Ovary (tissue), 9 donors: ENCODE data around the gene MARK3. TPM values are rescaled to one million over a fixed set of nuclear protein-coding genes. Genes with fewer than 3 reads are reported as not detected.

ENCODE experiments used
- DNase-seq, 5 donors: peaks; one replicate each; pipeline ENCODE4 v3.0.0-alpha.2; 2019 to 2020
- H3K27ac ChIP-seq, 2 donors: fragments of 200-600 bp; one replicate each; pipeline versions ENCODE4 v1.5.1 to v1.8.0; 2019 to 2022
- H3K27me3 ChIP-seq: fragments of 200-600 bp; one replicate; pipeline ENCODE4 v1.8.0; 2022
- H3K36me3 ChIP-seq: fragments of 200-600 bp; sonication (generic); one replicate; pipeline ENCODE4 v1.5.1; 2019
- H3K4me1 ChIP-seq: one replicate; pipeline ENCODE4 v1.8.1; 2013; ENCODE audit warnings: mild to moderate bottlenecking, moderate library complexity; ENCODE audit not compliant: insufficient read depth
- H3K4me3 ChIP-seq: fragments of 200-600 bp; sonication (generic); one replicate; pipeline ENCODE4 v1.5.1; 2017
- H3K9me3 ChIP-seq, 2 donors: fragments of 200-600 bp in 1 of 2; sonication (generic) in 1 of 2; one replicate each; pipeline versions ENCODE4 v1.5.1 to v1.8.1; 2013 to 2019; ENCODE audit warnings: mild to moderate bottlenecking in 1 of 2, moderate library complexity in 1 of 2
- EP300 ChIP-seq: sonication (generic); formaldehyde crosslinking; IDR thresholded peaks from one replicate; pipeline ENCODE4 v1.6.1; 2017; ENCODE audit warnings: antibody characterized with exemption
- POLR2A ChIP-seq: fragments of 450-650 bp; IDR thresholded peaks from one replicate; pipeline ENCODE4 v1.6.1; 2017; ENCODE audit warnings: antibody characterized with exemption, mild to moderate bottlenecking, moderate library complexity
- whole genome bisulfite sequencing, 3 donors: extraction: QIAGEN DNeasy Blood & Tissue Kit in 1 of 3; methylation state at CpG; one replicate each; pipeline versions ENCODE4 v1.1.5 to v1.1.7; 2013 to 2017; 5-methylcytosine and 5-hydroxymethylcytosine counted together
- intact Hi-C, 4 donors: fragments of 100-400 bp; cut with DNase I; formaldehyde crosslinking; loops; one replicate each; pipeline versions ENCODE4 v1.11.0 to v1.15.1; 2022 to 2023
- polyA plus RNA-seq, 2 donors: library from polyadenylated mRNA; stranded (reverse); fragments of 200-250 nt in 1 of 2; fragments of 350-450 nt in 1 of 2; fragmentation: Illumina TruSeq in 1 of 2; extraction: RNeasy Lipid Tissue Mini Kit (QIAGEN cat#74804) in 1 of 2; gene quantifications; one replicate each; pipeline ENCODE4 v1.2.3, GENCODE V29; 2013 to 2014
- total RNA-seq, 7 donors: library from RNA; depleted of rRNA in 2 of 7; stranded (reverse); fragments of >200 nt in 2 of 7; fragmentation: NEBNext Ultra II Directional in 3 of 7; extraction: Animal tissue kit (Norgen Biotek cat#: 25700) in 3 of 7; gene quantifications; one replicate each; pipeline versions ENCODE4 v1.1.0 to v1.2.4, GENCODE V29; 2016 to 2023
- TF ChIP-seq, protein P1 (sequence below), 3 donors: fragments of 450-650 bp in 2 of 3; fragments of 200-600 bp in 1 of 3; IDR thresholded peaks; one replicate each; pipeline versions ENCODE4 v1.5.1 to v1.8.0; 2016 to 2022; ENCODE audit warnings: antibody characterized with exemption in 3 of 3, mild to moderate bottlenecking in 1 of 3
- donor health status: DM: no; HTN: no; CAD: no; lungs with moderate emphysema.
- donor health status: DM: no; HTN: no; CAD: no.
- donor health status: Bipolar disorder and iron deficiency.
- donor health status: DM: yes; HTN: yes; CAD: no.
- donor health status: DM: no; HTN: no; CAD: no.
- donor health status: DM: yes; HTN: yes; CAD: no.

MARK3 gene
- total and polyA plus RNA-seq, 9 donors, result 46.4 to 110 (median 71.1) TPM

DNA sequence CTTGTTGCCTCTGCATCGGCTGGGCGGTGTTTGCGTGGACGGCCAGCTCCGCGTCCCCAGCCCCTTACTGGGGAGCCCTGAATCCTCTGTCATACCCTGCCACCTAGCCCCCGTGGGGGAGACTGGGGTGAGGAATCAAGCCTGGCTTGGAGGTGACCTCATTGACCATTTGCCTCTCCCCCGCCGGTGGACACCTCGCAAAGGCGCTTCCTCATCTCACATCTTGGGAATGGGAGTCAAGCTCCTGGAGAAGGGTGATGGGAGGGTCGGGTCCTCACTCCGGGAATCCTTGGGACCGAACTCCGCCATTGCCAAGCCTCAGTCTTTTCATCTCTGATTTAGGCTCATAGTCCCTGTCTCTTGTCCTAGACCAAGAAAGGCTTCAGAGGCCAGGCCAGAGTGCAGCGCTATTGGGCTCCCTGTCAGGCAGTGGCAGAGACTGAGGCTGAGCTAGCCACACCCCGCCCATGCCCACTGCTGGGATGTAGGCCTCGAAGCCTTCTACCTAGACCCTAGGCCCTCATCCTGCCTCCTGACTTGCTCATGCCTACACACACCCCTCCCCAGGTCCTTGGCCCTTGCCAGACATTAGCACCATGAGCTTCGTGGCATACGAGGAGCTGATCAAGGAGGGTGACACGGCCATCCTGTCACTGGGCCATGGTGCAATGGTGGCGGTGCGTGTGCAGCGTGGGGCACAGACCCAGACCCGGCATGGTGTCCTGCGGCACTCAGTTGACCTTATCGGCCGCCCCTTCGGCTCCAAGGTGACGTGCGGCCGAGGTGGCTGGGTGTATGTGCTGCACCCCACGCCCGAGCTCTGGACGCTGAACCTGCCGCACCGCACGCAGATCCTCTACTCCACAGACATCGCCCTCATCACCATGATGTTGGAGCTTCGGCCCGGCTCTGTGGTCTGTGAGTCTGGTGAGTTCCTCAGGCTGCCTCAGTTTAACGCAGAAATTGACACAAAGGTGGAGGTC lies 144.5 kb downstream of the MARK3 start:
- peak overlapping the region; percentile 94 for H3K4me3 ChIP-seq
- intact Hi-C loops, result no loop called here
- peak in 2 of 5 donors; percentile 46 to 50 for DNase-seq
- H3K27ac ChIP-seq, result peak overlapping the region; percentile 51 to 90
- no peaks in the 10 kb centered on the region for H3K27me3 ChIP-seq
- no peaks in the 10 kb centered on the region for H3K9me3 ChIP-seq
- H3K4me1 ChIP-seq, result peaks cover 17% of the 10 kb centered on the region
- 45 to 49% (median 46%) methylated on average over 33 to 42 of the region's 42 CpGs for WGBS, 3 donors
- H3K36me3 ChIP-seq, result no peaks in the 10 kb centered on the region
- TF ChIP-seq, protein P1, sequence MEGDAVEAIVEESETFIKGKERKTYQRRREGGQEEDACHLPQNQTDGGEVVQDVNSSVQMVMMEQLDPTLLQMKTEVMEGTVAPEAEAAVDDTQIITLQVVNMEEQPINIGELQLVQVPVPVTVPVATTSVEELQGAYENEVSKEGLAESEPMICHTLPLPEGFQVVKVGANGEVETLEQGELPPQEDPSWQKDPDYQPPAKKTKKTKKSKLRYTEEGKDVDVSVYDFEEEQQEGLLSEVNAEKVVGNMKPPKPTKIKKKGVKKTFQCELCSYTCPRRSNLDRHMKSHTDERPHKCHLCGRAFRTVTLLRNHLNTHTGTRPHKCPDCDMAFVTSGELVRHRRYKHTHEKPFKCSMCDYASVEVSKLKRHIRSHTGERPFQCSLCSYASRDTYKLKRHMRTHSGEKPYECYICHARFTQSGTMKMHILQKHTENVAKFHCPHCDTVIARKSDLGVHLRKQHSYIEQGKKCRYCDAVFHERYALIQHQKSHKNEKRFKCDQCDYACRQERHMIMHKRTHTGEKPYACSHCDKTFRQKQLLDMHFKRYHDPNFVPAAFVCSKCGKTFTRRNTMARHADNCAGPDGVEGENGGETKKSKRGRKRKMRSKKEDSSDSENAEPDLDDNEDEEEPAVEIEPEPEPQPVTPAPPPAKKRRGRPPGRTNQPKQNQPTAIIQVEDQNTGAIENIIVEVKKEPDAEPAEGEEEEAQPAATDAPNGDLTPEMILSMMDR (IDR thresholded peaks at IDR 0.05), result no peak
- TF ChIP-seq EP300 (no peak), POLR2A (no peak)

DNA sequence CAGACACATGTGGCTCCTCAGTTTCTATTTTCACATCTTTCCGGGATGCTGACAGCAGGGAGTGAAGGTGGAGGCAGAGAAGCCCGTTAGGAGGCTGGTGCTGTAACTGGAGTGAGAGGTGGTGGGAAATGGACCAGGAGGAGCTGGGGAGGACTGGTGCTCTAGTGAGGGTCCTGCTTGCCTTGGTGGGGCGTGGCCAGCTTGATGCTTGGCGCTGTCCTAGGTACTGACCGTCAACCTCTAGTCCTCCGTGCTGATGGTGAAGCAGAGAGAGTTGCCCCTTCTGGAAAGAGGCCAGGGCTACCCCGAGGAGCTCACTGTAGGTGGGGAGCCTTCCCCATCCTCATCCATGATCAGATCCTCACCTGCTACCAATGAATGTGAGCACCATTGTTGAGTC lies 145.2 kb downstream of the MARK3 start:
- Histone ChIP-seq H3K9me3 (no peaks in the 10 kb centered on the region), H3K36me3 (no peaks in the 10 kb centered on the region), H3K4me1 (peaks cover 17% of the 10 kb centered on the region), H3K4me3 (no peak overlapping the region), H3K27me3 (no peaks in the 10 kb centered on the region), H3K27ac (no peak overlapping the region)
- intact Hi-C loops, result no loop called here
- TF ChIP-seq, protein P1 (IDR thresholded peaks at IDR 0.05), result no peak
- no peak for TF ChIP-seq EP300
- TF ChIP-seq POLR2A, result no peak
- peak in 2 of 5 donors; percentile 51 to 59 for DNase-seq
- 32 to 38% (median 35%) methylated on average over 6 to 7 of the region's 7 CpGs for WGBS, 3 donors

DNA sequence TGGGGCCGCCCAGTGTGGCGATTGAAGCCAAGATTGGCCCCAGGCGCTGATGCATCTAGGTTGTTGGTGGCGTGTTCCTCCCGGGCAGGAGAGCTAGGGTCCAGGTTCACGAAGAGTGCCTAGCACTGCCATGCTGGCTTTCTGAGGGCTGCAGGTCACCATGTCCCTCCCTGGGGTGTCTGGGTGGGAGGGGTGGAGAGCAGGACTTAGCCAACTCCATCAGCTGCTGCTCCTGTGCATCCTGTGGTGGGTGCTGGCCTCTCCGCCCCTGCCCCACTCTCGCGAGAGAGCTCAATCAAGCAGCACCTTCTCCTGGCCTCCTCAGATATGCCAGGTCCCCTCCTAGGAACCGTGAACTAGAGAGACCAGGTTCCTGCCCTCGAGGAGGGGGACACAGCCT lies 145.6 kb downstream of the MARK3 start:
- H3K4me1 ChIP-seq, result peaks cover 17% of the 10 kb centered on the region
- WGBS, 3 donors, result 86 to 87% (median 87%) methylated on average over 11 of the region's 11 CpGs
- DNase-seq, result no peak
- H3K27me3 ChIP-seq, result no peaks in the 10 kb centered on the region
- TF ChIP-seq POLR2A, result no peak
- TF ChIP-seq EP300, result no peak
- TF ChIP-seq, protein P1 (IDR thresholded peaks at IDR 0.05), result no peak
- H3K27ac ChIP-seq, result no peak overlapping the region
- H3K9me3 ChIP-seq, result no peaks in the 10 kb centered on the region
- H3K36me3 ChIP-seq, result no peaks in the 10 kb centered on the region
- H3K4me3 ChIP-seq, result no peak overlapping the region
- intact Hi-C loops, result no loop called here

DNA sequence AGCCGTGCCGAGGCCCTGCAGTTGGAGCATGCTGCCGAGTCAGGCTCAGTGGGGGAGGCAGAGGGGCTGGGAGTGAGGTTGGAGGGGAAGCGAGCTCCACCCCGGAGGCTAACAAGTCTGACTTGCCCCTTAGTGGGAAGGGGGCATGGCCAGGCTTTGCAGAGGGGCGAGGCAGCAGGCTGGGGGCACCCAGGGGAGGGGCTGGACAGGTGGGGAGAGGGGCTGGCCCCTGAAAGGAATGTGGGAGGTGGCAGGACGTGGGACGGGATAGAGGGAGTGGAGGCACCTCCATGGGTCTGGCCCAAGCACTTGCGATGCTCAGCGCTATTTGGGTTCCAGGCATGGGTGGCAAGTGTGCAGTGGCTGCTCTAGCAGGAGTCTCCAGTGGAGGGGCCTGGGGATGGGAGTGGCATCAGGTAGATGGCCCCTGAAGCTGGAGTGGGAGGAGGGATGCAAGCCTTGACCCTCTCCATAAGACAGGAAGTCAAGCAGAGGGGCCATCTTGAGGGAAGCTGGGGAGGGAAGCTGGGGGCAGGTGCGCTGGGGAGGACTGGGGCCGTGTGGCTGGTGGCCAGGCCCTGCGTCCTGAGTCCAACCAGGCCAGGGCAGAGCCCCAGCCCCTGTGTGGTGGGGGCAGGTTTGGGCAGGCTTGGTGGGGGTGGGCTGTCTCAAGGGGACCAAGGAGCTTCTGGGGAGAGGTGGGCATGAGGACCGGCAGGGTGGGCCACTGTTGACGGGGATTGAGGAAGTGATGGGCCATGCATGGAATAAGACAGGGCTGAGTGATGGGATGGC lies 146.4 kb downstream of the MARK3 start:
- Histone ChIP-seq H3K36me3 (no peaks in the 10 kb centered on the region), H3K27me3 (no peaks in the 10 kb centered on the region), H3K4me3 (no peak overlapping the region), H3K9me3 (no peaks in the 10 kb centered on the region), H3K27ac (no peak overlapping the region), H3K4me1 (peaks cover 17% of the 10 kb centered on the region)
- TF ChIP-seq, protein P1 (IDR thresholded peaks at IDR 0.05), result no peak
- no peak for TF ChIP-seq POLR2A
- TF ChIP-seq EP300, result no peak
- DNase-seq, result peak in 1 of 5 donors; percentile 28
- 76 to 78% (median 77%) methylated on average over 15 of the region's 15 CpGs for WGBS, 3 donors
- intact Hi-C loops, result no loop called here
